GM18508 (cell line): ENCODE measurements around the gene FBXL15.
"Not testable (repeated sequence)": the region's sequence is repeated elsewhere in the genome, so short reads cannot be mapped to it uniquely, and the experiment has no call there.

Experiments used
- ATAC-seq: cut with Tn5 transposase; IDR thresholded peaks from one replicate; pipeline ENCODE4 v1.9.1; 2021; ENCODE audit warnings: moderate number of reproducible peaks; ENCODE audit not compliant: insufficient read depth, unreplicated experiment

Gene FBXL15

DNA sequence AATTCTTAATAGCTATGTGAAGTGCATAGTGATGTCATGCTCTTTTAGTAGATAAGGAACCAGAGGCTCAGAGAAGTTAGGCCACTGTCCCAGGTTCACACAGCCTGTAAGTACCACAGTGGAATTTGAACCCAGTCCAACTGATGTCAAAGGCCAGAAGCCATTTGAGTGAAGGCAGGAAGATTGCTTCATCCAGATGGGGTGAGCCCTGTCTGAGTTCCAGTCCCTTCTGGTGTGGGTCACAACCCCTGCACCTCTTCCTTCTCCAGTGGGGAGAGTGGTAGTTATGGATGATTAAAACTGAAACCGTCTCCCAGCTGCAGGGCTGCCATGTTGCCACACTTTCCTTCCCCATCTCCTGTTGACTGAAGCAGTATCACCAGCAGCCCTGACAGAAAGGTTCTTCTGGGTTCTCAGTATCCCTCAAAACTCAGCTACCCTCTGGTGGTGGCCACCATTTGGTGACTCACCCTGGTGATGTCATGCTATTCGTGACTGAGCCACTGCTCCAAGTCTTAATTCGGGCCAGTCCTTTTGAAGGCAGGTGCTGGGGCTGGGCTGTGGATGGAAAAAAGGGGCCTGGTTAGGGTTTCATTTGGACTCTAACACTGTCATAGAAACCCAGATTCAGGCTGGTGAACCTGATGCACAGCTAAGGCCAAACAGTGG is 32.2 kb downstream of the FBXL15 start:
- no peak for ATAC-seq

DNA sequence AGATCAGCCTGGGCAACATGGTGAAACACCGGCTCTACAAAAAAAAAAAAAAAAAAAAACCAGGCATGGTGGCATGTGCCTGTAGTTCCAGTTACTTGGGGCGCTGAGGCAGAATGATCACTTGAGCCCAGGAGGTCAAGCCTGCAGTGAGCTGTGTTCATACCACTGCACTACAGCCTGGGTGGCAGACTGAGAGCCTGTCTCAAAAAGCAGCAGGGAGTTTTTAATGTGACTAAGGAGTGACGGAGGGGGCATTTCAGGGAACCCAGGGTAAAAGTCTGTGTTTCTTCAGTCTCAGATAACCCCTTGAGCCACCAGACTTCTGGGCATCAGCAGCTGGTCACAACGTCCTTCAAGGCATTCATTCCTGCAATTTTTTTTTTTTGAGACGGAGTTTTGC is 32.9 kb downstream of the FBXL15 start:
- no peak for ATAC-seq

DNA sequence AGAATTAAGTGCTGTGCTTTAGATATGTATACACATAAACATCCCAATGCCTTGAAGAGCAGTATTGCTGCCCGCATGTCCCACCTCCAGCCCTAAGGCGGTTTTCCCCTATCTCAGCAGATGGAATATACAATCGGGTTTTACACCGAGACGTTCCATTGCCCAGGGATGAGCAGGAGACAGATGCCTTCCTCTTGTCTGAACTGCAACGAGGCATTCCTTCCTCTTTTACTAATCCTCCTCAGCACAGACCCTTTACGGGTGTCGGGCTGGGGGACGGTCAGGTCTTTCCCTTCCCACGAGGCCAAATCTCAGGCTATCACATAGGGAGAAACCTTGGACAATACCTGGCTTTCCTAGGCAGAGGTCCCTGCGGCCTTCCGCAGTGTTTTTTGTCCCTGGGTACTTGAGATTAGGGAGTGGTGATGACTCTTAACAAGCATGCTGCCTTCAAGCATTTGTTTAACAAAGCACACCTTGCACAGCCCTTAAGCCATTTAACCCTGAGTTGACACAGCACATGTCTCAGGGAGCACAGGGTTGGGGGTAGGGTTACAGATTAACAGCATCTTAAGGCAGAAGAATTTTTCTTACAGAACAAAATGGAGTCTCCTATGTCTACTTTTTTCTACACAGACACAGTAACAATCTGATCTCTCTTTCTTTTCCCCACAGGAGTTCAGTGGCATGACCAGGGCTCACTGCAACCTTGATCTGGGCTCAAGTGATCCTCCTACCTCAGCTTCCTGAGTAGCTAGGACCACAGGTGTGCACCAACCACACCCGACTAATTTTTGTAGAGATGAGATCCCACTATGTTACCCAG is 34.2 kb downstream of the FBXL15 start:
- ATAC-seq = not testable (repeated sequence)

DNA sequence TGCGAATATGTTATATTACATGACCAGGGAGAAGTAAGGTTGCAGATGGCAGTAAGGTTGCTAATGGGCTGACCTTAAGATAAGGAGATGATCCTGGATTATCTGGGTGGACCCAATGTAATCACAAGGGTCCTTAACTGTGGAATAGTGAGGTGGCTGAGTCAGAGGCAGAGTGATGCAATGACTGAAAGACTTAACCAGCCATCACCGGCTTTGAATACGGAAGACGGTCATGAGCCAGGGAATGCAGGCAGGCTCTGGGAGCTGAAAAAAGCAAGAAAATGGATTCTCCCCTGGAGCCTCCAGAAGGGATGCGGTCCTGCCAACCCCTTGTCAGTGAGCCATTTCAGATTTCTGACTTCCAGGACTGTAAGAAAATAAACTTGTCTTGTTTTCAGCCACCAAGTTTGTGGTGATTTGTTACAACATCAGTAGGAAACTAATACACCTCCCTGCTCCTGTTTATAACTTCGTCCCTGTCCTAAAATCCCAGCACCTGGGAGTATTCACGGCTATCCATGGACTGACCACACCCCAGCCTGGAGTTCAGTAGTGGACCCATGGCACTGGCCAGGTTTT is 35.3 kb downstream of the FBXL15 start:
- no peak for ATAC-seq

DNA sequence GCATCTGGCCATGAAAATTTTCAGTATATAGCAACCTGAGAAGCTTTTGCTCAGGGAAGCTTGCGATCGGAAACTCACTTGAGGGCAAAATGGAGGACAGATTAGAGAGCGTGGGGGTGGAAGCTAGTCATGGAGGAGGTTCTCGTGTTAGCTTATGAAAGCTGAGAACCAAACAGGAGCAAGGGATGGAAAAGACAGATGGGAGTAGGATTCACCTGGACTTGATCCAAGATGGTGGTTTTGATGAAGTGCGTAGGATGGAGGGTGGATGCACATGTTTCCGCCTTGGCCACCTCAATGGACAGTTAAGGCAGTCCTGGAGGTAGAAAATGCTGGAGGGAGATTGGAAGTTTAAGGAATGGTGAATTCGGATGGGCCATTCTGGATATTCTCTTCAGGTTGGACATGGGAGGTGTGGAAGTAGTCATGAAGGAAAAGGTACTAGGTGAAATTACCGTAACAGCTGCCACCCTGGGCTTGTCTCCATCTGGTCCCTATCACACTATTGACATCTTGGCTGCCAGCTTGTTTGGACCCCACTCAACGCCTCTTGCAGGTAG is 37.0 kb downstream of the FBXL15 start:
- no peak for ATAC-seq

- ATAC-seq = no peak
Measured at GRCh38 chr10:102458656-102459055, 38.0 kb downstream of the FBXL15 start.

DNA sequence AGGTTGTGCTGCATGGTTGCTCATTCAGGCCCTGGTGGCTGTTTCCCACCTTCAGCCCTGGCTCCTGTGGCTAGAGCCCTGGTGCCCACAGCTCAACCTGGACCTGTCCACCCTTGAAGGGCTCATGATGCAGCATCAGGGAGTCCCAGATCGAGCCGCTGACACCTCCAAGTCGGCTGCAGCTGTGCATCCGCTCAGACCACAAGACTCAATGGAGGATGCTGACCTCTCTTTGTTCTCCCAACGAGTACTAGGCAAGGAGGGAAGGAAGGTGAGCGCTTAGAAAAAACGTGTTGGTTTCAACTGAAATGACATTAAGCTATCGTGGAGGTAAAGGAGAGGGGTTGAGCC is 40.2 kb downstream of the FBXL15 start:
- no peak for ATAC-seq

- ATAC-seq = no peak
Measured at GRCh38 chr10:102461187-102462054, 40.8 kb downstream of the FBXL15 start.

DNA sequence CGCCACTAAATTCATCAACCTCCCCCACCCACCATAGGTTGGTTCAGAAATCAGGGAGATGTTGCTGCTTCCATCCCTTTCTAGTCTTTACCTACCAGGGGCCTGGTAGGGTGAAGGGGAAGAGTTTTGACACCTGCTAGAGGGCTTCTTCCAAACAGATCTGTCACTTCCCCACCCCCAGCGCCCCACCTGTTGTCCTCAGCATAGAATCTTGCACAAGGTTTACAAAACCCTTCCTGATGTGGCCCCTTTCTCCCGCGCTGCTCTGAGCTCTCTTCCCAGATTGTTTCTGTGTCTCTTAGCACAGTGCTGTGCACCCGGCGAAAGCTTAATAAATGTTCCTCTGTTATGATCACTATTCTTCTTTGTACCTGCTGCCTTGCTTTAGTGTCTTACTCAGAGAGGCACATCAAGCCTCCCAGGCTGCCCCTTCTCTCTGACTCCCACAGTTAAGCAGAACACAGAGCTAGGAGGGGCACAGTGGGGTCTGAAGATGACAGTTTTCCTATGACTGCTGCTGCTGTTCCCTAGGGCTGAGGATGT is 41.9 kb downstream of the FBXL15 start:
- no peak for ATAC-seq

- ATAC-seq = no peak
Measured at GRCh38 chr10:102463983-102464382, 43.3 kb downstream of the FBXL15 start.

DNA sequence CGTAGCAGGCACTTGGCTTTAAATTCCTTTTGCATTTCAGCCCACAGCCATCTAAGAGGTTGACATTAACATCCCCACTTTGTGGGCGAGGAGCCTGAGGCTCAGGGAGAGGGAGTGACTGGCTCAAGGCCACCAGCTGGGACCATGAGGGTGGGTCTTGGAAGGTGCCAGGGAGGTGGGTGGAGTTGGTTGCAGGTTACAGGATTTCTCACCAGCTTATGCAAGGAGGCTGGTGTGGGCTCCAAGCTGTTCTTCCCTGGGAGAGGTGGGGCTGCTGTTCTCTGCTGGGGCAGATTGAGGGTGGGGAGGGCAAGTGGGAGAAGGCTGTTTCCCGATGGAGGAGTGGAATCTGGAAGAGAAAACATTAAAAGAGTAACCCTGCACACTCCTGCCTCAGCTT is 44.8 kb downstream of the FBXL15 start:
- no peak for ATAC-seq

DNA sequence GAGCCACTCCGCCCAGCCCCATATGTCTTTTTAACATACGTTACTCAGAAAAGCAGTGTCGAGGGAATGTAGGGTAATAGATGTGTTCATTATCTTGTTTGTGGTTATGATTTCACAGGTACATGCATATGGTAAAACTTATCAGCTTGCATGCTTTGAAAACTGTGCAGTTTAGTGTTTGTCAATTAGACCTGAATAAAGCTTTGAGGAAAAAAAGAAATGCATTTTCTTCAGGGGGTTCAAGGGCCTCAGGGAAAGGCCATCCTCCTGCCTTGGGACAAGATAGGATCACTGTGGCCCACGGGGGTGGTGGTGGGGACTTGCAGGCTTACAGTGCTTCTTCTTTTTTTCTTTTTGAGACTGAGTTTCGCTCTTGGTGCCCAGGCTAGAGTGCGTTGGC is 46.7 kb downstream of the FBXL15 start:
- ATAC-seq = no peak

DNA sequence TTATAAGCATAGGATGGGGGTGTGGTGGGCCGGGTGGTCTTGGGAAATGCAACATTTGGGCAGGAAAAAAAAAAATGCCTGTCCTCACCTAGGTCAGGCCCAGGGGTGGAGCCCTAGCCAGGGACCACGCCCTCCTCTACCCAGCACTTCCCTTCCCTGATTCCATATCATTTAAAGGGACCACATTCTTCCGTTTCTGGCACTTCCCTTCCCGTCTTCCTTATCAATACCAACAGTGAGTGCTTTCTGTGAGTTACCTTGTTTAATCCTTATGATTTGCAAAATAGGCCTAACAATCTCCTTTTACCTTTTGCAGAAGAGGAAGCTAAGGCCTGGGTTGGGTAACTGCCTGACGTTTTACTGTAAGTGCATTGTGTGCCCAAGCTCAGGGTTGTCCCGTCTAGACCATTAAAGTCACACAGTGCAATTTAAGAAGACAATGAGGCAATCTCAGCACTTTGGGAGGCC is 47.4 kb downstream of the FBXL15 start:
- no peak for ATAC-seq

- ATAC-seq = no peak
Measured at GRCh38 chr10:102468683-102469082, 48.0 kb downstream of the FBXL15 start.

DNA sequence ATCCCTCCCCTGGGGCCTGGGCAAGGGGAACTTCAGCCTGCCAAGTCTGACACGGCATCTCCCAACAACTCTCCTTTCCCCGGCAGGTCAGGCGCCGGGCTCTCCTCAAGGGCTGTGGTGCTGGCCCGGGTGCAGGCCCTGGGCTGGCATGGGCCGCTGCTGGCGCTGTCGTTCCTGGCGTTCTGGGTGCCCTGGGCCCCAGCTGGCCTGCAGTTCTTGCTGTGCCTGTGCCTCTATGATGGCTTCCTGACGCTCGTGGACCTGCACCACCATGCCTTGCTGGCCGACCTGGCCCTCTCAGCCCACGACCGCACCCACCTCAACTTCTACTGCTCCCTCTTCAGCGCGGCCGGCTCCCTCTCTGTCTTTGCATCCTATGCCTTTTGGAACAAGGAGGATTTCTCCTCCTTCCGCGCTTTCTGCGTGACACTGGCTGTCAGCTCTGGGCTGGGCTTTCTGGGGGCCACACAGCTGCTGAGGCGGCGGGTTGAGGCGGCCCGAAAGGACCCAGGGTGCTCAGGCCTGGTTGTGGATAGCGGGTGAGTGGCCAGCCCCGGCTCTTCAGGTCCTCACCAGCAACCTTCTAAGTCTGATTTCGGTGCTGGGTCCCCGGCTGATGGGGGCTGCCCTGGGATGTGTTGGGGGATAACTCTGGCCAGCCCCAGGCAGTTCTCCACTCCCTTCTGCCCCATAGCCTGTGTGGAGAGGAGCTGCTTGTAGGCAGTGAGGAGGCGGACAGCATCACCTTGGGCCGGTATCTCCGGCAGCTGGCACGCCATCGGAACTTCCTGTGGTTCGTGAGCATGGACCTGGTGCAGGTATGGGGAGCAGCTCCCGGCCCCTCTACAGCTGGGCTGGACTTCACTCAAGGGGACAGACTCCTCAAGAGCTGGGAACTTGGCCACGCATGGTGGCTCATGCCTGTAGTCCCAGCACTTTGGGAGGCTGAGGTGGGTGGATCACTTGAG is 50.2 kb downstream of the FBXL15 start:
- no peak for ATAC-seq
